A375 (cell line): ENCODE measurements around the gene CXCL1. TPM values are rescaled to one million over a fixed set of nuclear protein-coding genes. Genes with fewer than 3 reads are reported as not detected.

Source experiments
- total RNA-seq: library from RNA; depleted of rRNA; stranded (reverse); fragments of >200 nt; shearing (Covaris generic); gene quantifications from 2 replicates; pipeline ENCODE4 v1.2.3, GENCODE V29; 2014; rRNA removed

Gene CXCL1
- total RNA-seq = 31.6 and 32.4 TPM in 2 replicates

DNA sequence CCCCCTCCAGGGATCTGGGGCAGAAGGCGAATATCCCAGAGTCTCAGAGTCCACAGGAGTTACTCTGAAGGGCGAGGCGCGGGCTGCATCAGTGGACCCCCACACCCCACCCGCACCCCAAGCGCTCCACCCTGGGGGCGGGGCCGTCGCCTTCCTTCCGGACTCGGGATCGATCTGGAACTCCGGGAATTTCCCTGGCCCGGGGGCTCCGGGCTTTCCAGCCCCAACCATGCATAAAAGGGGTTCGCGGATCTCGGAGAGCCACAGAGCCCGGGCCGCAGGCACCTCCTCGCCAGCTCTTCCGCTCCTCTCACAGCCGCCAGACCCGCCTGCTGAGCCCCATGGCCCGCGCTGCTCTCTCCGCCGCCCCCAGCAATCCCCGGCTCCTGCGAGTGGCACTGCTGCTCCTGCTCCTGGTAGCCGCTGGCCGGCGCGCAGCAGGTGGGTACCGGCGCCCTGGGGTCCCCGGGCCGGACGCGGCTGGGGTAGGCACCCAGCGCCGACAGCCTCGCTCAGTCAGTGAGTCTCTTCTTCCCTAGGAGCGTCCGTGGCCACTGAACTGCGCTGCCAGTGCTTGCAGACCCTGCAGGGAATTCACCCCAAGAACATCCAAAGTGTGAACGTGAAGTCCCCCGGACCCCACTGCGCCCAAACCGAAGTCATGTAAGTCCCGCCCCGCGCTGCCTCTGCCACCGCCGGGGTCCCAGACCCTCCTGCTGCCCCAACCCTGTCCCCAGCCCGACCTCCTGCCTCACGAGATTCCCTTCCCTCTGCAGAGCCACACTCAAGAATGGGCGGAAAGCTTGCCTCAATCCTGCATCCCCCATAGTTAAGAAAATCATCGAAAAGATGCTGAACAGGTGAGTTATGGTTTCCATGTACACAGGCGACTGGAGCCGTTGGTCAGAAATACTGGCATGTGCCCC is at the start of gene CXCL1:
TSS of gene CXCL1 (plus strand) at position 264 of the 926 bp plus-strand sequence. CDS start at position 342, 78 bp downstream.

DNA sequence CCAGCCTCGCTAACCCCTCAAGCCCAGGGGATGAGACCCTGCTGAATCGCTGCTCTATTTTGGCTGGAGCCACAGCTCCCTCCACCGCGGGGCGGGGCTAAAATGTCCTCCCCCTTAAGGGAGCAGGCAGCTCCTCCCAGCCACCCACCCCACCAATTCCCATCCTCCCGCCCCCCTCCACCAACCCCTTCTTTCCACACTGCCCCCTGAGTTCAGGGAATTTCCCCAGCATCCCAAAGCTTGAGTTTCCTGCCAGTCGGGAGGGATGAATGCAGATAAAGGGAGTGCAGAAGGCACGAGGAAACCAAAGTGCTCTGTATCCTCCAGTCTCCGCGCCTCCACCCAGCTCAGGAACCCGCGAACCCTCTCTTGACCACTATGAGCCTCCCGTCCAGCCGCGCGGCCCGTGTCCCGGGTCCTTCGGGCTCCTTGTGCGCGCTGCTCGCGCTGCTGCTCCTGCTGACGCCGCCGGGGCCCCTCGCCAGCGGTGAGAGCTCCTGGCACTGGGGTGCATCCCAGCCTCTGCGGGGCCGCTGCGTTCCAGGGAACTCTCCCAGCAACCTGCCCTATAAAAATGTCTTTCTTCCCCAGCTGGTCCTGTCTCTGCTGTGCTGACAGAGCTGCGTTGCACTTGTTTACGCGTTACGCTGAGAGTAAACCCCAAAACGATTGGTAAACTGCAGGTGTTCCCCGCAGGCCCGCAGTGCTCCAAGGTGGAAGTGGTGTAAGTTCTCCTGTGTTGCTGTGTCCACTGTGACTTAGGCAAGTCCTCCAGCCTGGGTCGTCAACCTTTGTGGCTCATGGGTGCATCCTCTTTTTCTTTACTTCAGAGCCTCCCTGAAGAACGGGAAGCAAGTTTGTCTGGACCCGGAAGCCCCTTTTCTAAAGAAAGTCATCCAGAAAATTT is 32.6 kb upstream of the CXCL1 start, which contains the start of gene CXCL6:
TSS of gene CXCL6 (plus strand) at position 306 of the 907 bp plus-strand sequence. CDS start at position 379, 73 bp downstream.

GRCh38 chr4:73853246-73853704 is 15.9 kb upstream of the CXCL1 start, which contains the start of gene PF4V1:
PF4V1 (plus strand) TSS chr4:73853296; CDS start chr4:73853363, 67 bp downstream.

Other genes with a start within 250 kb of the CXCL1 start
- gene RASSF6, start 249.0 kb upstream of the CXCL1 start, total RNA-seq = not detected in 2 replicates
- 34.0 and 34.1 TPM in 2 replicates for gene CXCL8, start 128.8 kb upstream of the CXCL1 start, total RNA-seq
- gene CXCL6, start 32.7 kb upstream of the CXCL1 start, total RNA-seq = not detected in 2 replicates
- gene PF4V1, start 16.1 kb upstream of the CXCL1 start, total RNA-seq = not detected in 2 replicates
- gene PF4, start 112.6 kb downstream of the CXCL1 start, total RNA-seq = not detected in 2 replicates
- gene PPBP, start 118.8 kb downstream of the CXCL1 start, total RNA-seq = not detected in 2 replicates
- gene CXCL5, start 129.3 kb downstream of the CXCL1 start, total RNA-seq = not detected in 2 replicates
- 3.4 and 4.3 TPM in 2 replicates for gene CXCL3, start 169.3 kb downstream of the CXCL1 start, total RNA-seq
- gene CXCL2, start 229.8 kb downstream of the CXCL1 start, total RNA-seq = 11.8 and 23.5 TPM in 2 replicates